HUES64 (cell line): Measurements from ENCODE around the gene OPN1LW.
"Not testable (repeated sequence)": the region's sequence is repeated elsewhere in the genome, so short reads cannot be mapped to it uniquely, and the experiment has no call there.

Experiments used
- H3K27ac ChIP-seq: 2 replicates; pipeline ENCODE4 v1.7.0; 2013; ENCODE audit warnings: low read depth, low read length, inconsistent platforms
- H3K27me3 ChIP-seq: 2 replicates; pipeline ENCODE4 v1.6.1; 2013; ENCODE audit warnings: mild to moderate bottlenecking, low read length; ENCODE audit not compliant: insufficient read depth
- H3K36me3 ChIP-seq: 2 replicates; pipeline ENCODE4 v1.6.1; 2013; ENCODE audit warnings: mild to moderate bottlenecking, low read length; ENCODE audit not compliant: insufficient read depth
- H3K4me1 ChIP-seq: 2 replicates; pipeline ENCODE4 v1.6.1; 2013; ENCODE audit warnings: mild to moderate bottlenecking, low read length, moderate library complexity; ENCODE audit not compliant: insufficient read depth
- H3K4me3 ChIP-seq: 2 replicates; pipeline ENCODE4 v1.5.1; 2013; ENCODE audit warnings: mild to moderate bottlenecking, low read length, moderate library complexity
- H3K9ac ChIP-seq: 2 replicates; pipeline ENCODE4 v1.6.1; 2013; ENCODE audit warnings: mild to moderate bottlenecking, low read depth, low read length
- H3K9me3 ChIP-seq: 2 replicates; pipeline ENCODE4 v1.6.1; 2013; ENCODE audit warnings: low read depth, low read length; ENCODE audit not compliant: insufficient read depth
- WGBS: fragments of 150-250, 120-280 bp; methylation state at CpG from one replicate; pipeline ENCODE4 v1.1.7; 2013; ENCODE audit warnings: missing lambda C conversion rate; 5-methylcytosine and 5-hydroxymethylcytosine counted together

OPN1LW gene

DNA sequence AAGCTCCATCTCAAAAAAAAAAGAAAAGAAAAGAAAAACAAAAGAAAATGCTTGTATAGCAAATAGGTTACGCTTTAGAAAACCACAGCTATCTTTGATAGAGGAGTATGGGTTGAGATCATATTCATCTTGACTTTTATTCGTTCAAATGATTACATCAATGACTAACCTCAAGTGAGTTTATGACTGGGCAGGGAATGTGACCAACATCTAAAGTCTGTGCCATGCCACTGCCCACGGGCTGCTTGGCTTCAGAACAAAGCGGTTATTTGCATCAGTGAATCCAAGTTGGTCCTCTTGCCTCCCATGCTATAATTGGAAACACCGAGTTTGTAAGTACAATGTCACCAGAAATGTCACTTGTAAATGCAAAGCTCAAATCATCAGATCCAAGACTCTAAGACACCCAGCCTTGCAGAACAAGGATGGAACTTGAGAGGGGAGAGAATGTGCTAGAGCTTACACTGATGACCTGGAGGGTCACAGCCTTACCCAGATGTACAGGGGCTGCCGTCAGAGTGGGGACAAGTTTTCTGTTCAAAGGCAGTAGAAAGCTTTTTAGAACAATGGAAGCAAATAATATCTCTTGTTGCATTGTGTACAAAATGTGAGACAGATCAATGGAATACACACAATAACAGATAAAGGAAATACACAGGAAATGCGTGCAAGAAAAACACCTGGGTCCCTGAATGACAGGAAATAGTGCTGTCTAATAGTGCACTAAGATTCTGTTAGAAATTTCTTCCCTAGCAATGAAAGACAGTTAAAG is 8.4 kb upstream of the OPN1LW start:
- 85% methylated on average over 6 of the region's 7 CpGs for WGBS
- no peaks in the 10 kb centered on the region for H3K4me1 ChIP-seq
- no peaks in the 10 kb centered on the region for H3K9me3 ChIP-seq
- no peak overlapping the region for H3K4me3 ChIP-seq
- peaks cover 9% of the 10 kb centered on the region for H3K27me3 ChIP-seq
- H3K27ac ChIP-seq = no peak overlapping the region
- H3K9ac ChIP-seq = no peak overlapping the region
- H3K36me3 ChIP-seq = no peaks in the 10 kb centered on the region

DNA sequence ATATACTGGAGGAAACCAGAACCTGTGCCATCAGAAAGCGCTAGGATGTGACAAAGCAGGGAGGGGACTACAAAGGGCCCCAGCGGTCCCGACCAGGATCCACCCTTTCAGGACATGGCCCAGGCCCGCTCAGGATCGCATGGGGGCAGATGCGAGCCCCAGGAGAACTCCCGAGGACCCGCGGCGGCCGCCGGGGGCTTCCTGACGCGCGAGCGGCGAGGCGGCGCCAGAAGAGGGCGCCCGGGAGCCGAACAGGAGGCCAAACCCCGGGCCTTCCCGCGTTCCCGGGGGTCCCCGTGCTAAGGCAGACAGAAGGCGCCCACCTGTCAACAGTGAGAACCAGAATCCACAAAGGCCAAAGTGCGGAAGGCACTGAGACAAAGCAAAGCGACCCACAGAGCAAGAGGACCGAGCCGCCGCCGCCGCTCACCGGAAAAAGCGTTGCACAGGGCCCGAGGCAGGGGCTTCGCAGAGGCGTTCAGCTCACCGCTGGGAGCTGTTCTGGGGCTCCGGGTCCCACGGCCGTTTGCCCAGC is 7.3 kb upstream of the OPN1LW start:
- Histone ChIP-seq H3K36me3 (no peaks in the 10 kb centered on the region), H3K9ac (no peak overlapping the region), H3K4me1 (no peaks in the 10 kb centered on the region), H3K27me3 (peaks cover 9% of the 10 kb centered on the region), H3K9me3 (no peaks in the 10 kb centered on the region), H3K4me3 (peak overlapping the region; percentile 43; the same call in 1 of the 2 replicates), H3K27ac (no peak overlapping the region)
- 1% methylated on average over 44 of the region's 44 CpGs for WGBS

GRCh38 chrX:154138857-154139256 is 5.2 kb upstream of the OPN1LW start:
- Histone ChIP-seq H3K4me3 (no peak overlapping the region), H3K27ac (no peak overlapping the region), H3K9me3 (no peaks in the 10 kb centered on the region), H3K9ac (no peak overlapping the region), H3K36me3 (no peaks in the 10 kb centered on the region), H3K4me1 (no peaks in the 10 kb centered on the region), H3K27me3 (peaks cover 9% of the 10 kb centered on the region)
- WGBS = 89% methylated on average over 10 of the region's 10 CpGs

- Histone ChIP-seq H3K4me1 (no peaks in the 10 kb centered on the region), H3K9me3 (no peaks in the 10 kb centered on the region), H3K27ac (no peak overlapping the region), H3K36me3 (no peaks in the 10 kb centered on the region), H3K4me3 (no peak overlapping the region), H3K27me3 (peaks cover 9% of the 10 kb centered on the region), H3K9ac (no peak overlapping the region)
- WGBS = 97% methylated on average over 11 of the region's 12 CpGs
Observed at GRCh38 chrX:154140206-154140605, 3.8 kb upstream of the OPN1LW start.

GRCh38 chrX:154140742-154141141 is 3.3 kb upstream of the OPN1LW start:
- Histone ChIP-seq H3K36me3 (no peaks in the 10 kb centered on the region), H3K27me3 (peaks cover 5% of the 10 kb centered on the region), H3K27ac (no peak overlapping the region), H3K9ac (no peak overlapping the region), H3K4me3 (no peak overlapping the region), H3K9me3 (no peaks in the 10 kb centered on the region), H3K4me1 (no peaks in the 10 kb centered on the region)
- 97% methylated on average over 10 of the region's 10 CpGs for WGBS

GRCh38 chrX:154142386-154142785 is 1.7 kb upstream of the OPN1LW start:
- no peaks in the 10 kb centered on the region for H3K36me3 ChIP-seq
- H3K4me1 ChIP-seq = no peaks in the 10 kb centered on the region
- no peak overlapping the region for H3K9ac ChIP-seq
- H3K27ac ChIP-seq = no peak overlapping the region
- H3K4me3 ChIP-seq = no peak overlapping the region
- WGBS = 96% methylated on average over 8 of the region's 8 CpGs
- no peaks in the 10 kb centered on the region for H3K27me3 ChIP-seq
- H3K9me3 ChIP-seq = no peaks in the 10 kb centered on the region

- Histone ChIP-seq H3K9me3 (no peaks in the 10 kb centered on the region), H3K27ac (no peak overlapping the region), H3K4me3 (no peak overlapping the region), H3K9ac (no peak overlapping the region), H3K4me1 (no peaks in the 10 kb centered on the region), H3K36me3 (no peaks in the 10 kb centered on the region), H3K27me3 (no peaks in the 10 kb centered on the region)
- WGBS = 95% methylated on average over 23 of the region's 23 CpGs
Observed at GRCh38 chrX:154142950-154143745, 895 bp upstream of the OPN1LW start.

DNA sequence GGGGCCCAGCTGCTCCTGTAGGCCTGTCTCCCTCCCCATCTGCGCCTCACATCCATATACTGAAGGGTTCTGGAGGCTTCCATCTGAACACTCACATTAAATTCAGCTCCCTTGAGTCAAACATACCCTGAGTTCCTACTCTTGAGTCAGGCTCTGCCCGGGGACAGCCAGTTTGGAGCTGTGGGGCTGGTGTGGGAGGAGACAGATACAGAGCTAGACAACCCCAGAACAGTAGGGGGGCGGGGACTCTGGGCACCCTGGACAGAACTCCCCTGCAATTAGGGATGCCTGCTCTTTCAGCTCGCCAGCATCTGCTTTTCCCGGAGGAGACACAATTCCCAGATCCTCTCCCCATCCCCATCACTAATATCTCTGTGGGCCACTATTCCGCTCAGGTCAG is 7.0 kb downstream of the OPN1LW start:
- H3K27me3 ChIP-seq, H3K9me3 ChIP-seq, H3K36me3 ChIP-seq, H3K4me1 ChIP-seq, H3K4me3 ChIP-seq, H3K27ac ChIP-seq, H3K9ac ChIP-seq: not testable (repeated sequence)
- WGBS = 100% methylated on average over 1 of the region's 6 CpGs

GRCh38 chrX:154156221-154156620 is 12.2 kb downstream of the OPN1LW start:
- H3K9ac ChIP-seq, H3K36me3 ChIP-seq, H3K4me3 ChIP-seq, H3K27ac ChIP-seq, H3K4me1 ChIP-seq, H3K27me3 ChIP-seq, H3K9me3 ChIP-seq: not testable (repeated sequence)
- 97% methylated on average over 7 of the region's 11 CpGs for WGBS

- WGBS = no CpG with 5 or more reads among the region's 2 CpGs
- not testable (repeated sequence) for H3K9me3 ChIP-seq, H3K36me3 ChIP-seq, H3K4me1 ChIP-seq, H3K4me3 ChIP-seq, H3K27ac ChIP-seq, H3K9ac ChIP-seq, H3K27me3 ChIP-seq
Observed at GRCh38 chrX:154157207-154157606, 13.2 kb downstream of the OPN1LW start.

DNA sequence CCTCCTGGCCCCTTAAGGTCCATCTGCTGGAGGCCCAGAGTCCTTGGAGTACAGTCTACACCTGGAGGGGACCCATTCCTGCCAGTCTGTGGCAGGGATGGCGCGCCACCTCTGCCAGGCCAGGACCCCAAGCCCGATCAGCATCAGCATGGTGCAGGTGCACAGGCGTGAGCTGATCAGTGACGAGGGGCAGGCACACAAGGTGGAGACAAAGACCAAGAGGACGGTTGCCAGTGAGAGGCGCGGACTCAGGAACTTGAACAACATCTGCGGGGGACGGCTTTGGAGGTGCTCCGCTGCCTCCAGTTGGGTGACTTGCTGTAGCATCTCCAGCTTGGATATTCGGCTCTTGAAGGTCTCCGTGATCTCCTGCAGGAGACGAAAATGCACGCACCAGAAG is 15.3 kb downstream of the OPN1LW start:
- H3K4me1 ChIP-seq, H3K36me3 ChIP-seq, H3K27me3 ChIP-seq, H3K27ac ChIP-seq, H3K4me3 ChIP-seq, H3K9me3 ChIP-seq, H3K9ac ChIP-seq: not testable (repeated sequence)
- no CpG with 5 or more reads among the region's 15 CpGs for WGBS
